IMR-90 (cell line): ENCODE data around the gene KCNQ5. TPM values are rescaled to one million over a fixed set of nuclear protein-coding genes. Genes with fewer than 3 reads are reported as not detected.

Experiments used
- ATAC-seq: fragments of 200-7000 bp; cut with Tn5 transposase; 2 replicates; pipeline ENCODE4 v1.9.1; 2020; ENCODE audit warnings: low read depth, mild to moderate bottlenecking, moderate library complexity
- BruUV-seq: library from RNA; stranded (reverse); fragments of 400-500 nt; replicated peaks from 2 replicates; lab custom pipeline; 2021; lab: Mats Ljungman, UMichigan
- CTCF ChIA-PET: fragments of 300-600 bp; formaldehyde crosslinking; extraction: SDS; loops from one replicate; lab custom pipeline; 2021; ENCODE audit warnings: antibody characterized with exemption; lab: Yijun Ruan, JAX
- POLR2A ChIA-PET: fragments of 300-600 bp; sonication (Branson Sonifier 250); formaldehyde crosslinking; loops from one replicate; lab custom pipeline; 2022; ENCODE audit warnings: antibody characterized with exemption; ENCODE audit not compliant: unreplicated experiment; lab: Charles Lee
- DNase-seq: peaks from one replicate; pipeline ENCODE4 v3.0.0; 2013
- H2AFZ ChIP-seq: replicated peaks from 2 replicates; pipeline ENCODE3; 2013; ENCODE audit warnings: low read length, mild to moderate bottlenecking; ENCODE audit not compliant: poor library complexity
- H2AK5ac ChIP-seq: 2 replicates; pipeline ENCODE4 v1.6.1; 2013; ENCODE audit warnings: low read depth, low read length, inconsistent platforms
- H2AK9ac ChIP-seq: replicated peaks from 2 replicates; pipeline ENCODE3; 2013; ENCODE audit warnings: mild to moderate bottlenecking, low read depth, low read length, moderate library complexity; ENCODE audit not compliant: poor library complexity
- H2BK120ac ChIP-seq: 2 replicates; pipeline ENCODE4 v1.6.1; 2013; ENCODE audit warnings: low read depth, low read length, inconsistent platforms
- H2BK15ac ChIP-seq: 3 replicates; pipeline ENCODE4 v1.6.1; 2013; ENCODE audit warnings: low read depth, low read length, inconsistent platforms
- H2BK20ac ChIP-seq: 2 replicates; pipeline ENCODE4 v1.6.1; 2013; ENCODE audit warnings: low read depth, mild to moderate bottlenecking, inconsistent platforms, low read length, moderate library complexity
- H2BK5ac ChIP-seq: 2 replicates; pipeline ENCODE4 v1.6.1; 2013; ENCODE audit warnings: mild to moderate bottlenecking, low read depth, low read length, inconsistent platforms; ENCODE audit not compliant: poor library complexity, severe bottlenecking
- H3K14ac ChIP-seq: replicated peaks from 2 replicates; pipeline ENCODE4 v1.6.1; 2013; ENCODE audit warnings: low read depth, low read length, inconsistent platforms
- H3K18ac ChIP-seq: 2 replicates; pipeline ENCODE4 v1.6.1; 2013; ENCODE audit warnings: low read depth, low read length, control low read depth
- H3K23ac ChIP-seq: 2 replicates; pipeline ENCODE4 v1.6.1; 2013; ENCODE audit warnings: low read depth, low read length, inconsistent platforms
- H3K27ac ChIP-seq: 2 replicates; pipeline ENCODE4 v1.5.1; 2013; ENCODE audit warnings: mild to moderate bottlenecking, control low read depth, low read length; ENCODE audit not compliant: insufficient read depth
- H3K27me3 ChIP-seq: 2 replicates; pipeline ENCODE4 v1.6.1; 2013; ENCODE audit warnings: low read length; ENCODE audit not compliant: control insufficient read depth, insufficient read depth
- H3K36me3 ChIP-seq: 2 replicates; pipeline ENCODE4 v1.6.1; 2013; ENCODE audit warnings: low read length, mixed read lengths; ENCODE audit not compliant: control insufficient read depth, insufficient read depth
- H3K4ac ChIP-seq: 2 replicates; pipeline ENCODE4 v1.6.1; 2013; ENCODE audit warnings: low read depth, low read length, inconsistent platforms
- H3K4me1 ChIP-seq: 2 replicates; pipeline ENCODE4 v1.6.1; 2013; ENCODE audit warnings: low read length, mixed read lengths; ENCODE audit not compliant: control insufficient read depth, insufficient read depth
- H3K4me2 ChIP-seq: 2 replicates; pipeline ENCODE4 v1.6.1; 2013; ENCODE audit warnings: low read depth, mild to moderate bottlenecking, control low read depth, low read length, moderate library complexity
- H3K4me3 ChIP-seq: 2 replicates; pipeline ENCODE4 v1.5.1; 2013; ENCODE audit warnings: low read depth, mild to moderate bottlenecking, control low read depth, low read length, moderate library complexity; ENCODE audit not compliant: insufficient read depth
- H3K56ac ChIP-seq: 2 replicates; pipeline ENCODE4 v1.6.1; 2013; ENCODE audit warnings: low read length, inconsistent platforms; ENCODE audit not compliant: insufficient read depth; ENCODE audit errors: extremely low read depth
- H3K79me1 ChIP-seq, 2 experiments: 2 replicates each; pipeline ENCODE4 v1.6.1; 2013; ENCODE audit warnings: low read length in 2 of 2, inconsistent platforms in 1 of 2, low read depth in 1 of 2
- H3K9ac ChIP-seq: 2 replicates; pipeline ENCODE4 v1.6.1; 2013; ENCODE audit warnings: low read depth, low read length, control low read depth
- H3K9me1 ChIP-seq: 2 replicates; pipeline ENCODE4 v1.6.1; 2013; ENCODE audit warnings: low read length, inconsistent platforms; ENCODE audit not compliant: insufficient read depth
- H3K9me3 ChIP-seq: 2 replicates; pipeline ENCODE4 v1.6.1; 2013; ENCODE audit warnings: low read length; ENCODE audit not compliant: control insufficient read depth, insufficient read depth
- H4K20me1 ChIP-seq: 2 replicates; pipeline ENCODE4 v1.6.1; 2013; ENCODE audit warnings: low read length, inconsistent platforms; ENCODE audit not compliant: insufficient read depth
- H4K5ac ChIP-seq: 2 replicates; pipeline ENCODE4 v1.6.1; 2013; ENCODE audit warnings: mild to moderate bottlenecking, low read depth, low read length, control low read depth
- H4K8ac ChIP-seq, 2 experiments: 2 replicates each; pipeline ENCODE4 v1.6.1; 2013; ENCODE audit warnings: low read depth in 2 of 2, low read length in 2 of 2, control low read depth in 1 of 2, inconsistent platforms in 1 of 2
- H4K91ac ChIP-seq: 2 replicates; pipeline ENCODE4 v1.6.1; 2013; ENCODE audit warnings: low read depth, low read length, inconsistent platforms; ENCODE audit not compliant: insufficient read depth
- BHLHE40 ChIP-seq: fragments of 150-350 bp; IDR thresholded peaks from 2 replicates; pipeline ENCODE4 v1.6.1; 2016; ENCODE audit warnings: mild to moderate bottlenecking, low read depth, low read length
- CEBPB ChIP-seq: IDR thresholded peaks from 2 replicates; pipeline ENCODE4 v1.6.1; 2012; ENCODE audit warnings: low read depth, low read length, improper control_type of control experiment
- FOS ChIP-seq: fragments of 150-350 bp; IDR thresholded peaks from 2 replicates; pipeline ENCODE4 v1.6.1; 2016; ENCODE audit warnings: low read depth, low read length
- MAFK ChIP-seq: IDR thresholded peaks from 2 replicates; pipeline ENCODE4 v1.6.1; 2012; ENCODE audit warnings: low read depth, low read length, improper control_type of control experiment
- MAZ ChIP-seq: IDR thresholded peaks from 2 replicates; pipeline ENCODE4 v1.6.1; 2012; ENCODE audit warnings: low read depth, mild to moderate bottlenecking, low read length, improper control_type of control experiment, moderate library complexity, borderline replicate concordance
- MXI1 ChIP-seq: IDR thresholded peaks from 2 replicates; pipeline ENCODE4 v1.6.1; 2012; ENCODE audit warnings: low read depth, mild to moderate bottlenecking, low read length, moderate library complexity, borderline replicate concordance
- POLR2A ChIP-seq: IDR thresholded peaks from 2 replicates; pipeline ENCODE4 v1.6.1; 2012; ENCODE audit warnings: mild to moderate bottlenecking, low read depth, low read length
- RAD21 ChIP-seq: IDR thresholded peaks from 2 replicates; pipeline ENCODE4 v1.6.1; 2012; ENCODE audit warnings: low read length, improper control_type of control experiment
- RFX5 ChIP-seq: IDR thresholded peaks from 2 replicates; pipeline ENCODE4 v1.8.0; 2012; ENCODE audit warnings: low read depth, mild to moderate bottlenecking, low read length, moderate library complexity
- SMC3 ChIP-seq: fragments of 150-350 bp; IDR thresholded peaks from 2 replicates; pipeline ENCODE4 v1.6.1; 2016; ENCODE audit warnings: low read depth, mild to moderate bottlenecking, antibody characterized with exemption, low read length, moderate library complexity
- USF2 ChIP-seq: fragments of 150-350 bp; IDR thresholded peaks from 2 replicates; pipeline ENCODE4 v1.6.1; 2017; ENCODE audit warnings: mild to moderate bottlenecking, antibody characterized with exemption, low read length, low read depth
- WGBS, 2 experiments: methylation state at CpG; one replicate each; pipeline versions ENCODE4 v1.1.5 to v1.1.7; 2013; ENCODE audit warnings: missing lambda C conversion rate in 2 of 2; ENCODE audit not compliant: insufficient read length in 1 of 2; ENCODE audit errors: extremely low coverage in 2 of 2; 5-methylcytosine and 5-hydroxymethylcytosine counted together
- dilution Hi-C: fragments of 300-500 bp; cut with HindIII; formaldehyde crosslinking; loops from one replicate; pipeline ENCODE4 v1.14.3; 2018; ENCODE audit warnings: low sequenced_read_pairs; ENCODE audit not compliant: unreplicated experiment
- in situ Hi-C: fragments of 300-500 bp; cut with MboI; formaldehyde crosslinking; loops from 3 replicates; pipeline ENCODE4 v1.14.3; 2019; ENCODE audit warnings: low sequenced_read_pairs, inconsistent platforms, mixed read lengths
- intact Hi-C: fragments of 100-400 bp; cut with micrococcal nuclease; formaldehyde crosslinking; loops from 2 replicates; pipeline ENCODE4 v1.10.0; 2022
- polyA plus RNA-seq, 3 experiments: library from polyadenylated mRNA; depleted of rRNA; stranded (reverse); fragments of >200 nt; gene quantifications; 2 replicates each; pipeline ENCODE4 v1.2.3, GENCODE V29; 2012; ENCODE audit warnings: low replicate concordance in 1 of 3
- total RNA-seq: library from RNA; depleted of rRNA; stranded (reverse); fragments of >200 nt; gene quantifications from 2 replicates; pipeline ENCODE4 v1.2.3, GENCODE V29; 2012
- TF ChIP-seq, protein P1 (sequence below): conservative IDR thresholded peaks from 2 replicates; pipeline ENCODE4 v1.5.1; 2012; ENCODE audit warnings: mild to moderate bottlenecking, low read depth, low read length, improper control_type of control experiment

The KCNQ5 gene
- total and polyA plus RNA-seq, 2 of the 4 experiments (the other 2 are of a cell fraction) = 0.75 to 1.3 TPM

DNA sequence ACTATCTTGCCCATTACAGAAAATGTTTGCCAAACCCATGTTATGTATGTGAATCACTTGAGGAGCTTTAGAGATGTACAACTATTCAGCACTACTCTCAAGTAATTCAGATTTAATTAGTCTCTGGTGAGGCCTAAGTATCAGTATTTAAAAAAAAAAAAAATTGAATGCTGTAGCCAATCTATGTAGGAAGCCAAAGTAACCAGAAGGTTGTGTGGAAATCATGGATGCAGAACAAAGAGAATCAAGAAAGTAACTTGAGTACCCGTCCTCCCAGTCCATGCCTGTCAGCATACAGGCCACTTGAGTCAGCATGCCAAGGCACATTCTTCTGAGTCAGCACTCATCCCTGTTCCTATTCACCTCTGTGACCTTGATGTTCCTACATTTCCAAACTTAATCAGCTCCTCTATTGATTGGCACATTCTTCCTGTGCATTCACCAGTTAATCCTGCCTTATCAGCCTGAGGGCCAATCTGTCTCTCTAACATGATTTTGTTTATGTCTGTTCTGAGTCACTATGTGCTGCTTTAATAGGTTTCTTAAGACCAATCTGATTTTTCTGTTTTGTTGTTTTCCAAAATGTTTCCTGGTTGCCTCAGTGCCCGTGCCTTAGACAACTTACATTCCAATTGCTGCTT lies 165.6 kb downstream of the KCNQ5 start:
- BruUV-seq = no TSS peak
- Histone ChIP-seq H4K8ac (peak overlapping the region in 1 of 2 experiments; percentile 36; a peak in 1 of 4 replicates), H4K91ac (peak overlapping the region; percentile 45; the same call in 1 of the 2 replicates), H3K9me3 (no peaks in the 10 kb centered on the region), H3K36me3 (no peaks in the 10 kb centered on the region), H2BK20ac (peak overlapping the region; percentile 62), H2BK5ac (peak overlapping the region; percentile 88), H3K18ac (peak overlapping the region; percentile 61; the same call in 1 of the 2 replicates), H4K5ac (no peak overlapping the region), H3K27me3 (no peaks in the 10 kb centered on the region), H3K9ac (no peak overlapping the region), H3K4me3 (no peak overlapping the region), H3K79me1 (no peaks in the 10 kb centered on the region), H3K27ac (no peak overlapping the region), H2BK15ac (peak overlapping the region; percentile 8; the same call in 1 of the 3 replicates), H2AFZ (no peak overlapping the region), H3K9me1 (peaks cover 8% of the 10 kb centered on the region), H2AK5ac (peak overlapping the region; percentile 41; the same call in 1 of the 2 replicates), H3K4ac (peak overlapping the region; percentile 14; the same call in 1 of the 2 replicates), H4K20me1 (peaks cover 8% of the 10 kb centered on the region), H3K4me1 (peaks cover 11% of the 10 kb centered on the region), H2BK120ac (peak overlapping the region; percentile 15; the same call in 1 of the 2 replicates), H2AK9ac (no peak overlapping the region), H3K56ac (no peak overlapping the region), H3K14ac (no peak overlapping the region), H3K4me2 (peak overlapping the region; percentile 78; the same call in 1 of the 2 replicates), H3K23ac (peak overlapping the region; percentile 21; the same call in 1 of the 2 replicates)
- TF ChIP-seq FOS = peak; percentile 49; the same call in 1 of the 2 replicates
- peak; percentile 84 for TF ChIP-seq BHLHE40
- TF ChIP-seq MAZ = no peak
- no peak for TF ChIP-seq MXI1
- TF ChIP-seq RAD21 = no peak
- TF ChIP-seq USF2 = no peak
- no peak for TF ChIP-seq SMC3
- TF ChIP-seq RFX5 = no peak
- TF ChIP-seq MAFK = peak; percentile 82
- TF ChIP-seq, protein P1, sequence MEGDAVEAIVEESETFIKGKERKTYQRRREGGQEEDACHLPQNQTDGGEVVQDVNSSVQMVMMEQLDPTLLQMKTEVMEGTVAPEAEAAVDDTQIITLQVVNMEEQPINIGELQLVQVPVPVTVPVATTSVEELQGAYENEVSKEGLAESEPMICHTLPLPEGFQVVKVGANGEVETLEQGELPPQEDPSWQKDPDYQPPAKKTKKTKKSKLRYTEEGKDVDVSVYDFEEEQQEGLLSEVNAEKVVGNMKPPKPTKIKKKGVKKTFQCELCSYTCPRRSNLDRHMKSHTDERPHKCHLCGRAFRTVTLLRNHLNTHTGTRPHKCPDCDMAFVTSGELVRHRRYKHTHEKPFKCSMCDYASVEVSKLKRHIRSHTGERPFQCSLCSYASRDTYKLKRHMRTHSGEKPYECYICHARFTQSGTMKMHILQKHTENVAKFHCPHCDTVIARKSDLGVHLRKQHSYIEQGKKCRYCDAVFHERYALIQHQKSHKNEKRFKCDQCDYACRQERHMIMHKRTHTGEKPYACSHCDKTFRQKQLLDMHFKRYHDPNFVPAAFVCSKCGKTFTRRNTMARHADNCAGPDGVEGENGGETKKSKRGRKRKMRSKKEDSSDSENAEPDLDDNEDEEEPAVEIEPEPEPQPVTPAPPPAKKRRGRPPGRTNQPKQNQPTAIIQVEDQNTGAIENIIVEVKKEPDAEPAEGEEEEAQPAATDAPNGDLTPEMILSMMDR = no peak
- peak; percentile 34; the same call in 1 of the 2 replicates for TF ChIP-seq CEBPB
- no peak for TF ChIP-seq POLR2A
- ChIA-PET CTCF (interaction anchor here (0.6 kb wide), 1 partner anchor 24 kb away, joined by 3 read pairs; no protein-coding TSS in a partner anchor), POLR2A (no interaction called here)
- dilution Hi-C loops = no loop called here
- ATAC-seq = peak; percentile 67
- in situ Hi-C loops = no loop called here
- DNase-seq = peak; percentile 78
- WGBS, 2 experiments = 50% methylated on average over 1 of the region's 2 CpGs; no CpG with 5 or more reads in 1 of the 2 experiments
- intact Hi-C loops = loop anchor here (1.0 to 10.0 kb wide), 2 partner anchors 168 to 337 kb away; no protein-coding TSS in a partner anchor
